NCI-H1930 (cell line): Measurements from ENCODE around the gene RALGAPA2.

Source experiments
- DNase-seq, 2 experiments: peaks; one replicate each; lab custom pipeline; 2025; lab: John Stamatoyannopoulos, UW

The RALGAPA2 gene

GRCh38 chr20:20536240-20536933 is 176.1 kb downstream of the RALGAPA2 start:
- no peak for DNase-seq

- no peak for DNase-seq
Observed at GRCh38 chr20:20535051-20535450, 177.4 kb downstream of the RALGAPA2 start.

- no peak for DNase-seq
Observed at GRCh38 chr20:20531283-20531682, 181.2 kb downstream of the RALGAPA2 start.

GRCh38 chr20:20530428-20531151 is 181.9 kb downstream of the RALGAPA2 start:
- no peak for DNase-seq

- DNase-seq: no peak
Observed at GRCh38 chr20:20529597-20529996, 182.8 kb downstream of the RALGAPA2 start.

GRCh38 chr20:20528861-20529260 is 183.6 kb downstream of the RALGAPA2 start:
- no peak for DNase-seq

- DNase-seq: no peak
Observed at GRCh38 chr20:20527661-20528060, 184.8 kb downstream of the RALGAPA2 start.

- no peak for DNase-seq
Observed at GRCh38 chr20:20525756-20526155, 186.7 kb downstream of the RALGAPA2 start.

- DNase-seq: no peak
Observed at GRCh38 chr20:20525214-20525613, 187.2 kb downstream of the RALGAPA2 start.

- DNase-seq: peak; percentile 20 to 22
Observed at GRCh38 chr20:20524756-20525155, 187.7 kb downstream of the RALGAPA2 start.

- DNase-seq: no peak
Observed at GRCh38 chr20:20521736-20522135, 190.7 kb downstream of the RALGAPA2 start.

- no peak for DNase-seq
Observed at GRCh38 chr20:20520776-20521175, 191.7 kb downstream of the RALGAPA2 start.

GRCh38 chr20:20519269-20519668 is 193.2 kb downstream of the RALGAPA2 start:
- no peak for DNase-seq

- DNase-seq: no peak
Observed at GRCh38 chr20:20518263-20518662, 194.2 kb downstream of the RALGAPA2 start.

- no peak for DNase-seq
Observed at GRCh38 chr20:20517296-20517695, 195.1 kb downstream of the RALGAPA2 start.

GRCh38 chr20:20513720-20514119 is 198.7 kb downstream of the RALGAPA2 start:
- DNase-seq: no peak

- DNase-seq: no peak
Observed at GRCh38 chr20:20505554-20505953, 206.9 kb downstream of the RALGAPA2 start.

- DNase-seq: no peak
Observed at GRCh38 chr20:20503777-20504530, 208.5 kb downstream of the RALGAPA2 start.

- no peak for DNase-seq
Observed at GRCh38 chr20:20501128-20501527, 211.3 kb downstream of the RALGAPA2 start.

GRCh38 chr20:20500312-20500711 is 212.1 kb downstream of the RALGAPA2 start:
- no peak for DNase-seq

GRCh38 chr20:20499439-20499838 is 213.0 kb downstream of the RALGAPA2 start:
- no peak for DNase-seq

GRCh38 chr20:20498076-20498861 is 214.2 kb downstream of the RALGAPA2 start:
- DNase-seq: peak; percentile 31
